GM13977 (cell line): Measurements from ENCODE around the gene SNAPC2.

Experiments used
- DNase-seq: peaks from one replicate; pipeline ENCODE4 v3.0.0; 2012; ENCODE audit warnings: low spot score
- in situ Hi-C: fragments of 300-500 bp; cut with MboI; formaldehyde crosslinking; loops from one replicate; pipeline ENCODE4 v1.12.0; 2022; ENCODE audit warnings: low sequenced_read_pairs, low pct_unique_long_range_greater_than_20kb, mixed read lengths, inconsistent platforms; ENCODE audit not compliant: unreplicated experiment
- TF ChIP-seq, protein P1 (sequence below): IDR thresholded peaks from 2 replicates; pipeline ENCODE4 v1.5.1; 2012; ENCODE audit warnings: mild to moderate bottlenecking, control low read depth; ENCODE audit not compliant: insufficient read depth; ENCODE audit errors: extremely low read depth, missing control alignments

The SNAPC2 gene, protein sequence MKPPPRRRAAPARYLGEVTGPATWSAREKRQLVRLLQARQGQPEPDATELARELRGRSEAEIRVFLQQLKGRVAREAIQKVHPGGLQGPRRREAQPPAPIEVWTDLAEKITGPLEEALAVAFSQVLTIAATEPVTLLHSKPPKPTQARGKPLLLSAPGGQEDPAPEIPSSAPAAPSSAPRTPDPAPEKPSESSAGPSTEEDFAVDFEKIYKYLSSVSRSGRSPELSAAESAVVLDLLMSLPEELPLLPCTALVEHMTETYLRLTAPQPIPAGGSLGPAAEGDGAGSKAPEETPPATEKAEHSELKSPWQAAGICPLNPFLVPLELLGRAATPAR

DNA sequence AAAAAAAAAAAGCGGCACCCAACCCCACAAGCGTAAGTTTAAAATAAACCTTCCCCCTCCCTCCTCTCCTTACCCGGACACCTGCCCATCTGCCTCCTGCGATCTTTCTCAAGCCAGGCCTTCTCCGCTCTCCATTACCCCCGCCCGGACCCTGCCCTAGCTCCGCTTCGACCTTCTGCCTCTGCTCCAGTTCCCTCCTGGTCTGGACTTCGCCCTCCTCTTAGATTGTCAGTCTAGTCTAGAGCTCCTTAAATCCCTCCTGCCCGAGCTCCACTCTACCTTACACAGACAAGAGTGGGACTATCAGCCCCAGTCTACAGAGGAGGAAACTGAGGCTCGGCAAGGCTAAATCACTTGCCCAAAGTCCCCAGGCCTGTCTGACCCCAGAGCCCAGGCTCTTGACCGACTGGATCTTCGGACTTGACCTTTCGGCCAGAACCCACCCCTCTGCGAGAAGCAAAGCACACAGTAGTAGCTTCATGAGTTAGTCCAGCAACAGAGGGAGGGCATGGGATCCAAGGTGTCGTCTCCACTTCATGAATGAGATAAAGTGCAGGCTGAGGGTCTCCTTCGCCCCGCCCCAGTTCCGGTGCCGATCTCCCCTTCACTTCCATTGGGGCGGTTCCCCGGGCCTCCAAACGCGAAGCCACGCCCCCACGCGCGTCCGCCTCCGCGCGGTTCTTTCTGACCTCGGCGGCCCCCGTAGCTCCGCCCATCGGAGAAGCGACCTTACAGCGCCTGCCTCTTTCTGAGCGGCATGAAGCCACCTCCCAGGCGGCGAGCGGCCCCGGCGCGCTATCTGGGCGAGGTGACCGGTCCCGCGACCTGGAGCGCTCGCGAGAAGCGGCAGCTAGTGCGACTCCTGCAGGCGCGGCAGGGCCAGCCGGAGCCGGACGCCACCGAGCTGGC, at the start of gene SNAPC2:
Gene SNAPC2, plus strand, starts transcription at position 729 of the 909 bp plus-strand sequence. Its CDS starts 29 bp downstream, at position 758.
- TF ChIP-seq, protein P1, sequence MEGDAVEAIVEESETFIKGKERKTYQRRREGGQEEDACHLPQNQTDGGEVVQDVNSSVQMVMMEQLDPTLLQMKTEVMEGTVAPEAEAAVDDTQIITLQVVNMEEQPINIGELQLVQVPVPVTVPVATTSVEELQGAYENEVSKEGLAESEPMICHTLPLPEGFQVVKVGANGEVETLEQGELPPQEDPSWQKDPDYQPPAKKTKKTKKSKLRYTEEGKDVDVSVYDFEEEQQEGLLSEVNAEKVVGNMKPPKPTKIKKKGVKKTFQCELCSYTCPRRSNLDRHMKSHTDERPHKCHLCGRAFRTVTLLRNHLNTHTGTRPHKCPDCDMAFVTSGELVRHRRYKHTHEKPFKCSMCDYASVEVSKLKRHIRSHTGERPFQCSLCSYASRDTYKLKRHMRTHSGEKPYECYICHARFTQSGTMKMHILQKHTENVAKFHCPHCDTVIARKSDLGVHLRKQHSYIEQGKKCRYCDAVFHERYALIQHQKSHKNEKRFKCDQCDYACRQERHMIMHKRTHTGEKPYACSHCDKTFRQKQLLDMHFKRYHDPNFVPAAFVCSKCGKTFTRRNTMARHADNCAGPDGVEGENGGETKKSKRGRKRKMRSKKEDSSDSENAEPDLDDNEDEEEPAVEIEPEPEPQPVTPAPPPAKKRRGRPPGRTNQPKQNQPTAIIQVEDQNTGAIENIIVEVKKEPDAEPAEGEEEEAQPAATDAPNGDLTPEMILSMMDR = no peak
- in situ Hi-C loops = no loop called here
- DNase-seq = peak; percentile 95

DNA sequence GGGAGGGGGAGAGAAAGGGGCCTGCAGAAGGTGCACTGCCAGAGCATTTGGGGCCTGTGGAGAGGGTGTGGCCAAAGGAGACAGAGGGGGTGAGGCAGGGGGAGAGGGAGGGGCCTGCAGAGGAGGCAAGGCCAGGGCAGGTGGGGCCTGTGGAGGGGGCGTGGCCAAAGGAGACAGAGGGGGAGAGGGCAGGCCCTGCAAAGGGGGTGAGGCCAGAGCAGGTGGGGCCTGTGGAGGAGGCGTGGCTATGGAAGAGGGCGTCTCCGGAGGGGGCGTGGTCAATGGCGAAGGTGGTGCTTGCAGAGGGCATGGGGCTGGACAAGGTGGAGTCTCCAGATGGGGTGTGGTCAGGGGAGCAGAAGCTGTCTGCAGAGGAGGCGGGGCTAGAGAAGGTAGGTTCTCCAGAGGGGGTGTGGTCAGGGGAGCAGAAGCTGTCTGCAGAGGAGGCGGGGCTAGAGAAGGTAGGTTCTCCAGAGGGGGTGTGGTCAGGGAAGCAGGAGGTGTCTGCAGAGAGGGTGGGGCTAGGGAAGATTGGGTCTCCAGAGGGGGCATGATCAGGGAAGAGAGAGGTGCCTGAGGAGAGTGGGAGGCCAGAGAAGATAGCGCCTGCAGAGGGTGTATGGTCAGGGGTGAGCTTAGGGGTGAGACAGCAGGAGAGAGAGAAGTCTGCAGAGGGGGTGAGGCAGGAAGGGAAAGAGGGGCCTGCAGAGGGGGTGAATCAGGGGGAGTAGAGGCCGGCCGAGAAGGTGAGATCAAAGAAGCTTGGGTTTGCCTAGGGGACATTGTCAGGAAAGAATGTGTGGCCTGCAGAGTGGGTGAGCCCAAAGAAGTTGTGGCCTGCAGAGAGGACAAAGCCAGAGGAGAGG, 49.3 kb upstream of the SNAPC2 start:
- TF ChIP-seq, protein P1 = no peak
- in situ Hi-C loops = no loop called here
- DNase-seq = peak; percentile 85

DNA sequence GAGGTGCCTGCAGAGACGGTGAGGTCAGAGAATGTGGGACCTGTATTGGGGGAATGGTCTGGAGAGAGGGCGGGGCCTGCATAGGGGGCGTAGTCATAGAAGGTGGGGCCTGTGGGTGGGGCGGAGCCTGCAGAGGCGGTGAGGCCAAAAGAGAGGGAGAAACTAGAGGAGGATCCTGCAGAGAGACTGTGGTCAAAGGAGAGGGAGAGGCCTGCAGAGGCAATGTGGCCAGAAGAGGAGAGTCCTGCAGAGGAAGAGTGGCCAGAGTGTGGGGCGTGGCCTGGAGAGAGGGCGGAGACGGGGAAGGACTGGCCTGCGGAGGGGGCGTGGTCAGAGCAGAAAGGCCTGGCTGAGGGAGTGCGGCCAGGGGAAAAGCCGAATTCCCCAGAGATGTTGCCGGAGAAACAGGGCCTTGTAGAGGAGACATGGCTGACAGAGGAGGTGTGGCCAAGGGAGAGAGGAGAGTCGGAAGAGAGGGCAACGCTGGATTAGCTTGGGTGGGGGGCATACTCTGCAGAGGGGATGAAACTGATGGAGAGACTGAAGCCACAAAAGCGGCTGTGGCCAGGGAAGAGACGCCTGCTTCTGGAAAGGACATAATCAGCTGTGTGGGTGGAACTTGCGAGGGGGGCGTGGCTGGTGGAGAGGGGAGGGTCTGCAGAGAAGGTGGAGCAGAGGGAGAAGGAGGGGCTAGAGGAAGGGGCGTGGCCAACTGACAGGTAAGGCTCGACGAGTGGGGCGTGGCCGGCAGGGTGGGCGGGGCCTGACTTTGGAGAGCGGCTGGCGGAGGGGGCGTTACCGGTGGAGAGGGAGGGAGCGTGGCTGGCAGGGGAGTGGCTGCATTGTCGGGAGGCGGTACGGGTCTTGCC, 48.5 kb upstream of the SNAPC2 start:
- TF ChIP-seq, protein P1 = no peak
- in situ Hi-C loops = no loop called here
- peak; percentile 85 for DNase-seq

DNA sequence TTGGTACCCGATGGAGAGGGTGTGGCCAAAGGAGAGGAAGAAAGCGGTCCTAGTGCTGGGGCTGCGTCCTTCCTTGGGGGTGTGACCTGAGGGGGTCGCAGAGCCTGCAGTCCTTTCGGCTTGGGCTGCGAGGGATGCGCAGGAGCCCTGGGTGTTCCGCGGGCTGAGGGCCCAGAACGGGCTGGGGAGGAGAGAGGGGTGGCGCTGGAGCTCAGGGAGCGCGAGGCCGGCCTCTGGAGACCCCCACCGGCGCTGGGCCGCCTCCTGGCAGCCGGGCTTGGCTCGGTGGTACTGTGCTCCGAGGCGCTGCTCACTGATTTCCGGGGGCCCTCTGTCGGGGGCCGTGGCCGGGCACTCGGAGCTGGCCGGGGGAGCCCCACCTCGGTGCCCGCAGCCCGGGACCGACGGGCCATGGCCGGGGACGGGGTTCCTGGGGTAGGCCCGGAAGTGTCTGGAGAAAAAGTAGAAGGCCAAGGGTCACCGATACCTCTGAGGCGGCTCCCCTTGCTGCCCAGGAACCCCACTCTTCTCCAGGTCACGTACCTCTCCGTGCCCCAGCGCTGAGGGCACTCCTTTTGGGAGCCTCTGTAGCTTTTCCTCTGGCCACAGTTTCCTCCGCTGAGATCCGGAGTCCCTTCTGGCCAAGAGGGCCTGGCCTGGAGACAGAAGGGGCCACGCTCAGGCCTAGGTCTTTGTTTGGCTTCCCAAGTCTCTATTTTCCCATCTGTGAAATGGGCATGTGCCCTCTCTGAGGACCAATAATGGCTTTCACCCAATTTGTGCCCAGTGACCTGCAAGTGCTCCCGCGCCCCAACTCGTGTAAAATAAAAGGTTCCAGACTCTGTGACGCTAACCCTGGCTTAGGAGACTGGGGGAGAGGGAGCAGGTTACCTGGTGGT, 47.6 kb upstream of the SNAPC2 start:
- in situ Hi-C loops = no loop called here
- DNase-seq = no peak

More for the DNA sequence above, 47.6 kb upstream of the SNAPC2 start:
- TF ChIP-seq, protein P1 = no peak
